Activated T-helper 17 cell treated with anti-CD3 and anti-CD28 coated beads, Interleukin-2, amount 50 U/mL, for 72 hours (primary cell): ENCODE measurements around the gene PCF11. TPM values are rescaled to one million over a fixed set of nuclear protein-coding genes. Genes with fewer than 3 reads are reported as not detected.

Experiments
- ATAC-seq: fragments of 150-1000 bp; cut with Tn5 transposase; replicated peaks from 2 replicates; pipeline ENCODE4 v1.10.0; 2021; ENCODE audit warnings: mild to moderate bottlenecking, moderate library complexity
- H3K27ac Mint-ChIP-seq: one replicate; pipeline ENCODE4 v1.8.0; 2022; ENCODE audit warnings: mixed read lengths
- H3K27me3 Mint-ChIP-seq: one replicate; pipeline ENCODE4 v1.8.0; 2022; ENCODE audit warnings: mixed read lengths
- H3K36me3 Mint-ChIP-seq: one replicate; pipeline ENCODE4 v1.8.0; 2022; ENCODE audit warnings: low read depth, mild to moderate bottlenecking, mixed read lengths
- H3K4me1 Mint-ChIP-seq: one replicate; pipeline ENCODE4 v1.8.0; 2022; ENCODE audit warnings: mixed read lengths
- H3K4me3 Mint-ChIP-seq: one replicate; pipeline ENCODE4 v1.8.0; 2022; ENCODE audit warnings: mild to moderate bottlenecking, mixed read lengths
- H3K9me3 Mint-ChIP-seq: one replicate; pipeline ENCODE4 v1.8.0; 2022; ENCODE audit warnings: mixed read lengths
- total RNA-seq, 2 donors: library from RNA; stranded (reverse); gene quantifications; one replicate each; pipeline ENCODE4 v1.2.3, GENCODE V29; 2022

The PCF11 gene
- total RNA-seq, 2 donors from 2014 or later = 50.1 to 84.8 TPM

DNA sequence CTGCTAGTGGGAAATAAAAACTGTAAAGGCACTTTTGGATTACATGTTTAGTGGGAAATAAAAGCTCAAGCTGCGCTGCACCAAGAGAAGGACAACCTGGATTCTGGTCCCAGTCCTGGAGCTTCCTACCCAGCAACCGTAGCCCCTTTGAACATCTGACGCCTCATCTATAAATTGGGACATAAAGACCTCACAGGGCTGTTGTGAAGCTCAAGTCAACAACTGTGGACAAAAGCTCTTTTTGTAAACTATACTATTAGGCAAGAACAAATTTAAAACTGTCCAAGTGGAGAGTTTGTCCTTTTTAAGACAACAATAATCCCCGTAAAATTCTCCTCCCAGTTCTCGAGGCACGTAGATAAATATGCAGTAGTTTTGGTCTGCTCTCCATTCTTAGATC is 17.6 kb upstream of the PCF11 start:
- no peak overlapping the region for H3K4me3 Mint-ChIP-seq
- H3K9me3 Mint-ChIP-seq = no peaks in the 10 kb centered on the region
- H3K27me3 Mint-ChIP-seq = no peaks in the 10 kb centered on the region
- H3K4me1 Mint-ChIP-seq = no peaks in the 10 kb centered on the region
- no peak for ATAC-seq
- no peak overlapping the region for H3K27ac Mint-ChIP-seq
- H3K36me3 Mint-ChIP-seq = no peaks in the 10 kb centered on the region

DNA sequence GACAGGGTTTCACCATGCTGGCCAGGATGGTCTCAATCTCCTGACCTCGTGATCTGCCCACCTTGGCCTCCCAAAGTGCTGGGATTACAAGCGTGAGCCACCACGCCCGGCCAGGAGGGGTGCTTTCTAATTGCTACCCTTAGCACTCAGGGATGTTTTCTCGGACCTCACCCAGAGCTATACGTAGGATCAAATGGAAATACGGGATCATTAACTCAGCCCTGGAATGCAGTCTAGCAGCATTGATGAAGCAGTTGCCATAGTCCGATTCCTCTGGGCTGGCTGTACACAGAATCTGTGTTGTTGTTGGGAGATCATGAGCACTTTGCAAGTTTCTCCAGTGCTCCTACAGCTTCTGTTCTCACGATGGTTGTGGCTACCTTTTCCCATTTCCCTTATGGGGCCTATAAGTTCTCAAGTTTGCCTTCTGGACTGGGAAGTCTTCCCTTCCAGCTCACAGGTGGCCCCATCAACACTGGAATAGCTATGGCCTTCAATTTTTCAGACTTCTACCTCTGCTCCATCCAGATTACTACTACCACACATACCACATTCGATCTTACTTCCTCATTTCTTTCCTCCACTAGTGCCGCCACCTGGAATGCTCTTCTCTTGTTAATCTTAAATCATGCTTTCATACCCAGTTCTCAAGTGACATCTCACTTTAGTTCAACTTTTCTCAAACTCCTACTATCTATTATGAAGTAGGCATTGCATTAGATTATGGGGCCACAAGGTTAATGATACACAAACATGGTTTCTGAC is 16.1 kb upstream of the PCF11 start:
- no peaks in the 10 kb centered on the region for H3K9me3 Mint-ChIP-seq
- no peak for ATAC-seq
- H3K27me3 Mint-ChIP-seq = no peaks in the 10 kb centered on the region
- no peak overlapping the region for H3K4me3 Mint-ChIP-seq
- H3K36me3 Mint-ChIP-seq = no peaks in the 10 kb centered on the region
- no peaks in the 10 kb centered on the region for H3K4me1 Mint-ChIP-seq
- H3K27ac Mint-ChIP-seq = no peak overlapping the region

DNA sequence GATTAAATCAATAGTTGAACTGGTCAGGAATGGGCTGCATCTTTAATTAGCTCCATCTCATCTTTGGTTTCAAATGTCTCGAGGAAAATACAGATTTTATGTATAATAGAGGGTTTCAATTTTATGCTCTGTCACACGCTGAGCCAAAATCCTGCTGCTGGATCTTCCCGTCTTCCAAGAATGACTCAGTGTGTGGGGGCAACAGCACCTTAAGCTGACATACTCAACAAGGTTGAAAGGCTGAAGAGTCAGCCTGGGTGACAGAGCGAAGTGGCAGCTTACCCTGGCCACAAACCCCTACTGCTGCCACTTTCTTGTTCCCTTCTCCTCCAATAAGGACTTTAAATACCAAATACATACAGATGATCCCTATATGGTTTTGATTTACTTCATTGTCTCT is 9.0 kb upstream of the PCF11 start:
- no peak overlapping the region for H3K27ac Mint-ChIP-seq
- no peaks in the 10 kb centered on the region for H3K4me1 Mint-ChIP-seq
- no peaks in the 10 kb centered on the region for H3K9me3 Mint-ChIP-seq
- H3K4me3 Mint-ChIP-seq = no peak overlapping the region
- H3K36me3 Mint-ChIP-seq = no peaks in the 10 kb centered on the region
- no peaks in the 10 kb centered on the region for H3K27me3 Mint-ChIP-seq
- no peak for ATAC-seq

DNA sequence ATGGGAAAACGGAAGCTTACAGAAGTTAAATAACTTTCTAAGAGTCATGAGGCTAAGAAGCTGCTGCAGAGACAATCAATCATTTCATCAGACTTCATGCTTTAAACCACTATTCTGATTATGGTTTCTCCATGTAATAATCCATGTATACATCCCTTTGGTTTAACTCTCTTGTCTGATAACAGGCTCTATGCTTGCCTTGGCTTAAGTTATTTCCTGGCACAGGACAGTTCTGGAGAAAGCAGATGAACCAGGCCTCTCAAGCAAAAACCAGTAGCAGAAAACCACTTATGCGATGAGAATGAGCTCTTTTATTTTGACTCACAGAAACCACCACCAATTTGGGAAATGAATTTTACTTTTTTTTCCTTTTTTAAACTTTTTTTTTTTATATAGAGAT is 6.5 kb upstream of the PCF11 start:
- Mint-ChIP-seq H3K27ac (no peak overlapping the region), H3K27me3 (no peaks in the 10 kb centered on the region), H3K4me1 (no peaks in the 10 kb centered on the region), H3K36me3 (no peaks in the 10 kb centered on the region), H3K4me3 (no peak overlapping the region), H3K9me3 (no peaks in the 10 kb centered on the region)
- no peak for ATAC-seq

DNA sequence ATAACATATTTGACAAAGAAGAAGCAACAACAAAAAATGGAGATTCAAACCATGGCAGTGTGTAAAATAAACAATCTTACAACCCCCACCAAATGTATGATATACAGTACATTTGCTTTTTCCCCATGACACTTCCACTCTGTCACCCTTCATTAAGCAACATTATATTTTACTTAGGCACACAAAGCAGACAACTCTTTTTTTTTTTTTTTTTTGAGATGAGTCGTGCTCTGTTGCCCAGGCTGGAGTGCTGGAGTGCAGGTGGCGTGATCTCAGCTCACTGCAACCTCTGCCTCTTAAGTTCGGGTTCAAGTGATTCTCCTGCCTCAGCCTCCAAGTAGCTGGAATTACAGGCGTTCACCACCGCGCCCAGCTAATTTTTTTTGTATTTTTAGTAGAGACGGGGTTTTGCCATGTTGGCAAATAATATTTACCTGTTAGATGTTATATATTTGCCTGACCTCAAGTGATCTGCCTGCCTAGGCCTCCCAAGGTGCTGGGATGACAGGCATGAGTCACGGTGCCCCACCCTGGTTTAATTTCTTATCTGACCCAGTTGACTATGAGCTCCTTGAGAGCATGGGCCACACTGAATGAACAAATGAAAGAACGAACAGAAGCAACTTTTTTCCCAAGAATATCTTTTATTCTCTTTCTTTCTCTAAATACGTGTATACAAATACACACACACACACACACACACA is 5.5 kb upstream of the PCF11 start:
- Mint-ChIP-seq H3K36me3 (peaks cover under 1% of the 10 kb centered on the region), H3K27me3 (no peaks in the 10 kb centered on the region), H3K4me3 (no peak overlapping the region), H3K9me3 (no peaks in the 10 kb centered on the region), H3K4me1 (no peaks in the 10 kb centered on the region), H3K27ac (no peak overlapping the region)
- no peak for ATAC-seq

DNA sequence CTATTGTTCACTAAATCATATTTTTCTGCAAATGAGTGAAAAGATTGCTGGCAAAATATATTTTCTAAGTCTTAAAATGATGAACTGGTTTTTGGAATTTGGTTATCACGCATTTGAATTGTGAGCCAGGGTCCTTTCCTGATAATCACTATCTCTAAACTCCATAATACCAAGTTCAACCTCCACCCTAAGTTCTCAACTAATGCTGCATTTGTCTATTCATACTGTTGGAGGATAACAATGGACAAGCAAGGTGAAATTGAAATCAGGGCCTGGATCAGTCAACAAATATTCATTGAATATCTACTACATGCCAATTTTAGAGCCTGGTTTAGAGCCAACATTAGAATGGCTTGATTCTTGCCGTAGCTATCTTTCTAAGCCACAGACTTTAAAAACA is 4.7 kb upstream of the PCF11 start:
- no peaks in the 10 kb centered on the region for H3K9me3 Mint-ChIP-seq
- H3K36me3 Mint-ChIP-seq = peaks cover 8% of the 10 kb centered on the region
- no peak overlapping the region for H3K27ac Mint-ChIP-seq
- no peaks in the 10 kb centered on the region for H3K4me1 Mint-ChIP-seq
- no peak overlapping the region for H3K4me3 Mint-ChIP-seq
- H3K27me3 Mint-ChIP-seq = no peaks in the 10 kb centered on the region
- ATAC-seq = no peak

DNA sequence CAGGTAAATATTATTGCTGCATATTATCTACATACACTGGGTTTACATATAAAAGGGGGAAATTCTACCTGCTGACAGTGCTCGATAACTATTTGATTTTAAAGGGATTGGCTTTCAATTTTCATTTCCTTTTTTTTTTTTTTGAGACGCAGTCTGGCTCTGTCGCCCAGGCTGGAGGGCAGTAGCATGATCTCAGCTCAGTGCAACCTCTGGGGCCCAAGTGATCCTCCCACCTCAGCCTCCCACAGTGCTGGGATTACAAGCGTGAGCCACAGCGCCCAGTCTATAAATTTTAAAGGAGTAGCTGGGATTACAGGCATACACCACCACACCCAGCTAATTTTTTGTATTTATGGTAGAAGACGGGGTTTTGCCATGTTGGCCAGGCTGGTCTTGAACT is 3.2 kb upstream of the PCF11 start:
- Mint-ChIP-seq H3K27ac (no peak overlapping the region), H3K27me3 (no peaks in the 10 kb centered on the region), H3K36me3 (peaks cover 23% of the 10 kb centered on the region), H3K4me3 (no peak overlapping the region), H3K4me1 (no peaks in the 10 kb centered on the region), H3K9me3 (no peaks in the 10 kb centered on the region)
- no peak for ATAC-seq

DNA sequence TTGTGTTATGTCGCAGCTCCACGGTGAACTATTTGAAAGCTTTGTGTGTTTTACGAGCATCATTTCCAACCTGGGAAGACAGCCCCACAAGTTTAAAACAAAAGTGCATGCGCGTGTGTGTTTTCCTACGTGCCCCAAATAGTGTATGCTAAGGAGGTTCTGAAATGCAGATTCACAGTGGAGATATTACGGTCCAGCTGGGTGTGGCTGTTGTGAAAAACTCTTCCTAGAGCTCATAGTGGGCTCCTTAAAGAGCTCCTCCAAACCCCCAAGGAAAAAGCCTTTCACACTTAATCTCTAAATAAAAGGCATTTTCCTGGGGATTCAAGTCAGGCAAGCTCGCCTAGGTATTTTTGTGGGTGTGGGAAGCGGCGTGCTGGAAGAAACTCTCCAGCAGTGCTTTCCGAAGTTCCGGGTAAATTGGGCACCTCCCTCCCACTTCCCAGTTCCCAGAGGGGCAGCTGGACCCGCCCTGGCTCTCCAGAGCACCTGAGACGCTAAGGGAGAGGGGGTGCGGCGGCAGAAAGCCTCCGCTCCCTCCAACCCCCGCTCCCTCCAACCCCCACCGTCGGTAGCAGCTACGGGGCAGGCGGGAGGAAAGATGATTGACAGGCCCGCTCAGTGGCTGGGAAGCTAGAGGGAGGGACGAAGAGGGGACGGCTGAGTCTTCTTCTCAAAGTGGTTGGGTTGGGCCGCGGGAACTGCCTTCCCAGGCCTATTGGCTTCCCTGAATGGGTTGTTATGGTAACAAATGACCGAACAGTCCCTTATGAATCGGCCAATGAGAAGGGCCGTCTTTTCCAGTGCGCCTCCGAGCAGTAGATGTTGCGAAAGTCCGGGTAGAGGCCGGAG is 561 bp upstream of the PCF11 start:
- Mint-ChIP-seq H3K9me3 (no peaks in the 10 kb centered on the region), H3K4me1 (peaks cover 15% of the 10 kb centered on the region)

DNA sequence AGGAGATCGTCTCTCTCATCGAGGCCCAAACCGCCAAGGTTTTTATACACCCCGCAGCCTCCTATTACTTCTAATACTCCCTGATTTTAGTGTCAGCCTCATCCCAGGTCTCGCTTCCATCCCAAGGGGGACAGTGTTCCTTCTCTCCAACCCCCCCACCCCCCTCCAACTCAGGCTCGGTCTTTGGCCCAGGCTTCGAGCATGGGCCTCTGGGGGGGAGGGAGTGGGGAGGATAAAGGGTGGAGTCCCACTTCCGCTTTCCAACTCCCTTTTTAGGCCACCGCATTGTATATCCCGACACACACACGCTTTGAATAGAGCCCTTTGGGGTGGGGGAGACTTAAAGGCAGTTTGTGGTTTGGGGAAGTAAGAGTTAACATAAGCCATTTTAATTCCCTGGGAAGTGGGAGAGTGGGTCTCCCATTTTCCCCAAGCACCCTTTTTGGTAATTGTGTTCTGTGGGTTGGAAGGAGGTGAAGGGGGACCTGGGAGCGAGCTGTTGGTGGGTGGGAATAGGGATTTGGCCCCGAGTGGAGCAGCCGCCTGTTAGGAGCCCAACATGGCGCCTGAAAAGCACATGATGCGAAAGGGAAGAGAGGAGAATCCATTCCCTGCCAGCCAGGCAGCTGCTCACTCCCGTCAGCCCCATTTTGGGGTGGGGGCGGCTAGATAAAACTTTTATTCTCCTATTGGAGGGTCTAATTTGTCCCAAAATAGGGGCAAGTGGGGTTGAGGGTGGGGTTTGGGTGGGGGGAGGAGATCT is 844 bp downstream of the PCF11 start:
- H3K36me3 Mint-ChIP-seq = peaks cover 62% of the 10 kb centered on the region
- peak overlapping the region; percentile 99 for H3K27ac Mint-ChIP-seq

More for the DNA sequence above, 561 bp upstream of the PCF11 start:
- Mint-ChIP-seq H3K27me3 (no peaks in the 10 kb centered on the region), H3K36me3 (peaks cover 49% of the 10 kb centered on the region), H3K27ac (peak overlapping the region; percentile 99), H3K4me3 (peak overlapping the region; percentile 98)
- ATAC-seq = peak; percentile 94

DNA sequence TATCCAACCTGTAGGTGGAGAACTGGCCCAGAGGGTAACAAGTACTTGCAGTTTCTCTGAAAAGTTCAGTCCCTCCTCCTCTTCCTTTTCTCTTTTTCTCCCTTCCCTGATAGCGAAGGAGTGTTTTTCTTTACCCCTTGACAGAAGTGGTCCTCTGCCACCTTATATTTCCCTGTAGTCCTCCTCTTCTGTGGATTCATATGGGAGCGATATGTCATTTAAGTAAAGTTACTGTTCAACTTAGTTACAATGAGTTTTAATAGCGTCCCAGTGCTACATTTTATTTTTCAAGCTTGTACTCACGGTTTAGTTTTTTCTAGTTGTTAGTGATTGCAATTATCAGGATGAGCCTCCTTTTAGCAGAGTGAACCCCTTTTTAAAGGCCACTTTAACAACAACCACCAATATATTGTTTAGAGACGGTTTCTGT is 1.4 kb downstream of the PCF11 start:
- ATAC-seq = no peak
- Mint-ChIP-seq H3K27me3 (no peaks in the 10 kb centered on the region), H3K4me3 (peak overlapping the region; percentile 98), H3K27ac (peak overlapping the region; percentile 99), H3K36me3 (peaks cover 68% of the 10 kb centered on the region), H3K9me3 (no peaks in the 10 kb centered on the region), H3K4me1 (peaks cover 23% of the 10 kb centered on the region)

More for the DNA sequence above, 844 bp downstream of the PCF11 start:
- H3K4me1 Mint-ChIP-seq = peaks cover 23% of the 10 kb centered on the region
- peak overlapping the region; percentile 98 for H3K4me3 Mint-ChIP-seq
- no peaks in the 10 kb centered on the region for H3K27me3 Mint-ChIP-seq
- ATAC-seq = no peak
- H3K9me3 Mint-ChIP-seq = no peaks in the 10 kb centered on the region

DNA sequence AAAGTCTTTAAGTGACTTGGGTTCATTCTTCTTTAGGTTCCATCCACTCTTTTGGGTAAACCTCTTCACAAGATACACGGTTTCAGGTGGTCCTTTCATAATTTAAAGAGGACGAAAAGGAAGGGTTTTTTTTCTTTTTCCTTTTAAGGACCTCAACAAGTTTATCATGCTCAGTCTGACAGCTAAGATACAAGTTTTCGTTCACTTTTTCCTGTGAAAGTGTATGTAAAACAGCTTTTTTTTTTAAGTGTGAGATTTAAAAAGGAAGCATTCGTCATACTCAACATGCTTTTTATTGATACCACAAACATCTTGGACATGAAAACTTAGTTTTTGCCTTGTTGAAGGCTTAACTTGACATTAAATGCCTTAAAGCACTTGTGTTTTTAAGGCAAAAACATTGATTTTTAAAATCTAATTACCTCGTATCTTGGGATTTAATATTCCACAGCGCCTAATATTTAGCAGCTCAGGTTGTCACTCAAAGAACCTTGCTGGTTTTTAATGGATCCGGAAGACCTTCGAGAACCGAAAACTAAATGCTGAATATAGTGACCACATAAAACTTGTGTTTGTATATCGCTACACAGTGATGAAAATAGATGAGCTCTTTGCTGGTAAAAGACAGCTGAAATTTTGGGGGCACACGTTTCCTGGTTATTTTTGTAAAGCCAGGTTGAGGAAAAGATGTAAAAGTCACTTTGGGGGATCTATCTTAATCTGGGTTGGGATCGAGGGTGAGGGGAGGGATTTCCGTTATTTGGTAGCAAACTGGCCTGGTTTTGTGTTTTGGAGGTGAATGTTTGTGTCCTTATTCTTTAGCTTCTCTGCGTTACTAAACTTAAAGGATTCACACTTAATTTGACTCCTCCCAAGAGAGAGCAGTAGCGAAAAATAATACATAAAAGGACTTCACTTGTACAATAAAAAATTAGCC is 2.3 kb downstream of the PCF11 start:
- ATAC-seq = no peak
- Mint-ChIP-seq H3K4me1 (peaks cover 23% of the 10 kb centered on the region), H3K27ac (peak overlapping the region; percentile 99), H3K4me3 (peak overlapping the region; percentile 98), H3K9me3 (no peaks in the 10 kb centered on the region), H3K27me3 (no peaks in the 10 kb centered on the region), H3K36me3 (peaks cover 77% of the 10 kb centered on the region)

DNA sequence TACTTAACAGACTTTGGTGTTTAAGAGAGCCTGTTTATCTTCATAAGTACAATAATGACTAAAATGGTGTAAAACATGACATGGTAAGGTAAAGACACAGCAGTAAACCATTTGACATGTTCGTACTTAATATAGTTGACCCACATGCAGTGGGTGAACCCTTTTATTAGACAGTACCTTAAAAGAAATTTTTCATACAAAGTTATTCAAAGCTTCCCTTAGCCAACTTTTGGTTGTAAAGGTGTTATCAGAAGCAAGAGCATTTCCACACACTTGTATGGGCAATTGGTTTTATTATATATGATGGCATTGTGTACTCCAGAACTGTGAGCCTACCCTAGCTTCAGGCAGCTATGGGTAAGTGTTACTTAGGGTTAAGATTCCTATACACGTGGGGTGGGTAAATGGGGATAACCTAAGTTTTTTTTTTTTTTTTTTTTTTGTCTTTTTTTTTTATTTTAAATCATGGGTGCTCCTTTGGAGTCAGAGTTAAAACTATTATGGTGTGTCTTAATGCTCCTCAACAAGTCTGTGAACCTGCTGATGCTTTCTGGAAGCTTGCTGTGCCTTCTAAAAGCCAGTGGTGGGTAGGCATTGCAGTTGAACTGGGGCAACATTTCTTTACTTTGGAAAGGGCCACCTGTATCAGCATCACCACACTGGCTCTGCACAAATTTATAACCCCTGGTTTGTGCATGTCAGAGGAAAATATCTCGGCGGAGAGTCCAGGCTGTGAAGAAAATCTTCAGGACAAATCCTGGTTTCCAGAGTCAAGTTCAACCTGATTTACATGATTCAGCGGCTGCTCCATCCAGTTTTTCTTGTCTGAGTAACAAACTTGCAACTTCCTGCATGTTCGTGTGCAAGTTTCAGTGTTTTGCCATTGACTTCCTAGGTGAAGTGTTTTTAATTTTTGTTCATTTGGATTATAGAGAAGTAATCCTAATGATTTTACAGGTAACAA is 3.3 kb downstream of the PCF11 start:
- ATAC-seq = no peak
- Mint-ChIP-seq H3K27ac (peak overlapping the region; percentile 99), H3K27me3 (no peaks in the 10 kb centered on the region), H3K36me3 (peaks cover 86% of the 10 kb centered on the region), H3K4me3 (peak overlapping the region; percentile 98), H3K9me3 (no peaks in the 10 kb centered on the region), H3K4me1 (peaks cover 23% of the 10 kb centered on the region)
